HG02759 (cell line): Measurements from ENCODE around the gene KAZALD1.

Source experiments
- ATAC-seq: cut with Tn5 transposase; IDR thresholded peaks from one replicate; pipeline ENCODE4 v1.9.1; 2021; ENCODE audit warnings: mild to moderate bottlenecking, moderate library complexity; ENCODE audit not compliant: unreplicated experiment

Gene KAZALD1

GRCh38 chr10:101066896-101067355 is 5.1 kb downstream of the KAZALD1 start:
- ATAC-seq, result no peak

- ATAC-seq, result peak; percentile 53
Observed at GRCh38 chr10:101067356-101068083, 5.7 kb downstream of the KAZALD1 start.

- no peak for ATAC-seq
Observed at GRCh38 chr10:101069441-101069840, 7.7 kb downstream of the KAZALD1 start.

- no peak for ATAC-seq
Observed at GRCh38 chr10:101070098-101070497, 8.3 kb downstream of the KAZALD1 start.

GRCh38 chr10:101071267-101071884 is 9.6 kb downstream of the KAZALD1 start:
- ATAC-seq, result no peak

- ATAC-seq, result no peak
Observed at GRCh38 chr10:101071885-101072433, 10.2 kb downstream of the KAZALD1 start.

- no peak for ATAC-seq
Observed at GRCh38 chr10:101072923-101073322, 11.1 kb downstream of the KAZALD1 start.

- no peak for ATAC-seq
Observed at GRCh38 chr10:101073631-101074030, 11.8 kb downstream of the KAZALD1 start.

- no peak for ATAC-seq
Observed at GRCh38 chr10:101075775-101076174, 14.0 kb downstream of the KAZALD1 start.

- ATAC-seq, result no peak
Observed at GRCh38 chr10:101076630-101077029, 14.8 kb downstream of the KAZALD1 start.

GRCh38 chr10:101079874-101080273 is 18.1 kb downstream of the KAZALD1 start:
- no peak for ATAC-seq

- no peak for ATAC-seq
Observed at GRCh38 chr10:101080933-101081931, 19.4 kb downstream of the KAZALD1 start.

- ATAC-seq, result no peak
Observed at GRCh38 chr10:101085846-101086245, 24.1 kb downstream of the KAZALD1 start.

- ATAC-seq, result no peak
Observed at GRCh38 chr10:101087376-101087775, 25.6 kb downstream of the KAZALD1 start.

GRCh38 chr10:101087965-101088364 is 26.2 kb downstream of the KAZALD1 start:
- no peak for ATAC-seq

- no peak for ATAC-seq
Observed at GRCh38 chr10:101089520-101090299, 27.9 kb downstream of the KAZALD1 start.

GRCh38 chr10:101090597-101090996 is 28.8 kb downstream of the KAZALD1 start:
- ATAC-seq, result no peak

- ATAC-seq, result no peak
Observed at GRCh38 chr10:101091546-101092290, 29.9 kb downstream of the KAZALD1 start.

GRCh38 chr10:101092881-101093354 is 31.1 kb downstream of the KAZALD1 start:
- no peak for ATAC-seq
